Measurements from ENCODE around the gene RNF138. TPM values are rescaled to one million over a fixed set of nuclear protein-coding genes. Genes with fewer than 3 reads are reported as not detected.

The RNF138 gene
- total RNA-seq = 19.4 and 55.2 TPM in 2 replicates

GRCh38 chr18:32091724-32092421 is at the start of gene RNF138:
RNF138 (plus strand) TSS chr18:32091874; CDS start chr18:32092777, 903 bp downstream.

Other genes with a start within 250 kb of the RNF138 start
- gene TRAPPC8, start 148.7 kb upstream of the RNF138 start, total RNA-seq = 18.6 and 22.7 TPM in 2 replicates
- gene RNF125, start 73.0 kb upstream of the RNF138 start, total RNA-seq = 0.16 and 0.36 TPM in 2 replicates
- not detected in 2 replicates for gene MEP1B, start 98.2 kb downstream of the RNF138 start, total RNA-seq